HCT116 (cell line): ENCODE data around the gene ZFPL1. TPM values are rescaled to one million over a fixed set of nuclear protein-coding genes. Genes with fewer than 3 reads are reported as not detected.

Experiments
- ATAC-seq: fragments of 200-7000 bp; cut with Tn5 transposase; 2 replicates; pipeline ENCODE4 v1.9.1; 2020; ENCODE audit warnings: mild to moderate bottlenecking, moderate library complexity
- BruUV-seq: library from RNA; stranded (reverse); fragments of 400-500 nt; replicated peaks from 2 replicates; lab custom pipeline; 2021; lab: Mats Ljungman, UMichigan
- CTCF ChIA-PET: fragments of 300-600 bp; sonication (Branson Sonifier 250); formaldehyde crosslinking; loops from one replicate; lab custom pipeline; 2021; ENCODE audit warnings: antibody characterized with exemption; lab: Charles Lee
- POLR2A ChIA-PET: fragments of 300-600, 350-600 bp; sonication (Branson Sonifier 250); formaldehyde crosslinking; loops from one replicate; lab custom pipeline; 2021; ENCODE audit warnings: antibody characterized with exemption; lab: Charles Lee
- RAD21 ChIA-PET, 2 experiments: fragments of 300-600 bp; sonication (Branson Sonifier 250); formaldehyde crosslinking; loops; one replicate each; lab custom pipeline; 2023; ENCODE audit warnings: low total read pairs in 2 of 2; ENCODE audit not compliant: uncharacterized antibody in 2 of 2, unreplicated experiment in 2 of 2, low non-redundant PET in 1 of 2; lab: Charles Lee
- DNase-seq: peaks from one replicate; pipeline ENCODE4 v3.0.0-alpha.2; 2010; ENCODE audit warnings: low read depth, low spot score
- H2AFZ ChIP-seq: fragments of 200-600 bp; shearing (Covaris generic), sonication (generic); 2 replicates; pipeline ENCODE4 v1.6.1; 2017; ENCODE audit warnings: low read depth, mixed run types, mixed read lengths, antibody characterized with exemption, low read length; ENCODE audit not compliant: poor library complexity, severe bottlenecking
- H3K27ac ChIP-seq: 2 replicates; pipeline ENCODE4 v1.5.1; 2012; ENCODE audit warnings: low read depth, low read length
- H3K27me3 ChIP-seq: fragments of 200-600 bp; sonication (generic); 2 replicates; pipeline ENCODE4 v1.6.1; 2016; ENCODE audit warnings: mixed run types, low read length, mixed read lengths; ENCODE audit not compliant: insufficient read depth
- H3K36me3 ChIP-seq, 2 experiments: fragments of 200-500 bp in 1 of 2; fragments of 200-600 bp in 1 of 2; sonication (Bioruptor generic) in 1 of 2; sonication (generic) in 1 of 2; 2 replicates each; pipeline versions ENCODE4 v1.5.1 to v1.6.1; 2014 to 2016; ENCODE audit warnings: low read length in 2 of 2, inconsistent platforms in 1 of 2, mixed read lengths in 1 of 2, mixed run types in 1 of 2; ENCODE audit not compliant: insufficient read depth in 2 of 2, control insufficient read depth in 1 of 2
- H3K4me1 ChIP-seq, 2 experiments: fragments of 200-600 bp in 1 of 2; sonication (generic) in 1 of 2; 2 replicates each; pipeline versions ENCODE4 v1.5.1 to v1.6.1; 2012 to 2017; ENCODE audit warnings: low read length in 2 of 2, inconsistent platforms in 1 of 2, mild to moderate bottlenecking in 1 of 2, mixed read lengths in 1 of 2, mixed run types in 1 of 2, moderate library complexity in 1 of 2; ENCODE audit not compliant: insufficient read depth in 2 of 2, control insufficient read depth in 1 of 2
- H3K4me2 ChIP-seq: fragments of 200-600 bp; sonication (generic); 2 replicates; pipeline ENCODE4 v1.6.1; 2017; ENCODE audit warnings: mixed run types, low read length, mixed read lengths
- H3K4me3 ChIP-seq, 2 experiments: fragments of 200-600 bp in 1 of 2; sonication (generic) in 1 of 2; replicated peaks in 1 of 2; 2 replicates each; pipeline ENCODE4 v1.5.1; 2011 to 2016; ENCODE audit warnings: low read length in 2 of 2, control low read depth in 1 of 2, low read depth in 1 of 2, mild to moderate bottlenecking in 1 of 2, mixed read lengths in 1 of 2, mixed run types in 1 of 2
- H3K79me2 ChIP-seq: fragments of 200-600 bp; sonication (generic); 2 replicates; pipeline ENCODE4 v1.6.1; 2017; ENCODE audit warnings: mild to moderate bottlenecking, mixed run types, low read length, moderate library complexity, mixed read lengths; ENCODE audit not compliant: insufficient read depth
- H3K9ac ChIP-seq: fragments of 200-600 bp; sonication (generic); 2 replicates; pipeline ENCODE4 v1.6.1; 2016; ENCODE audit warnings: low read length, mixed read lengths
- H3K9me2 ChIP-seq: fragments of 200-600 bp; sonication (generic), shearing (Covaris generic); 2 replicates; pipeline ENCODE4 v1.6.1; 2017; ENCODE audit warnings: mixed run types, mild to moderate bottlenecking, moderate library complexity; ENCODE audit not compliant: insufficient read depth
- H3K9me3 ChIP-seq, 2 experiments: fragments of 200-500 bp in 1 of 2; fragments of 200-600 bp in 1 of 2; sonication (Bioruptor generic) in 1 of 2; sonication (generic) in 1 of 2; 2 replicates each; pipeline ENCODE4 v1.6.1; 2014 to 2017; ENCODE audit warnings: low read length in 2 of 2, mixed read lengths in 2 of 2, inconsistent platforms in 1 of 2, low read depth in 1 of 2, mild to moderate bottlenecking in 1 of 2, mixed run types in 1 of 2, moderate library complexity in 1 of 2; ENCODE audit not compliant: control insufficient read depth in 1 of 2, insufficient read depth in 1 of 2
- H4K20me1 ChIP-seq: fragments of 200-600 bp; sonication (generic), shearing (Covaris generic); 2 replicates; pipeline ENCODE4 v1.6.1; 2017; ENCODE audit warnings: mixed run types, mild to moderate bottlenecking, moderate library complexity; ENCODE audit not compliant: insufficient read depth
- ATF3 ChIP-seq: IDR thresholded peaks from 2 replicates; pipeline ENCODE4 v1.6.1; 2012
- CBX3 ChIP-seq: IDR thresholded peaks from 2 replicates; pipeline ENCODE4 v1.6.1; 2012; ENCODE audit warnings: low read depth
- ELF1 ChIP-seq: IDR thresholded peaks from 2 replicates; pipeline ENCODE4 v1.6.1; 2012; ENCODE audit warnings: low read depth, borderline replicate concordance
- EZH2 ChIP-seq: fragments of 200-600 bp; sonication (generic); IDR thresholded peaks from 2 replicates; pipeline ENCODE4 v1.6.1; 2017; ENCODE audit warnings: antibody characterized with exemption, mixed run types
- JUND ChIP-seq: IDR thresholded peaks from 2 replicates; pipeline ENCODE4 v1.6.1; 2012
- POLR2A ChIP-seq: IDR thresholded peaks from 2 replicates; pipeline ENCODE4 v1.7.0; 2011; ENCODE audit warnings: borderline replicate concordance; ENCODE audit not compliant: insufficient read depth, insufficient read length; ENCODE audit errors: extremely low read depth
- POLR2AphosphoS5 ChIP-seq: IDR thresholded peaks from 2 replicates; pipeline ENCODE4 v1.6.1; 2011; ENCODE audit warnings: mild to moderate bottlenecking, low read depth, low read length, moderate library complexity
- RAD21 ChIP-seq: IDR thresholded peaks from 2 replicates; pipeline ENCODE4 v1.6.1; 2012; ENCODE audit warnings: low read depth, mild to moderate bottlenecking
- SIN3A ChIP-seq: IDR thresholded peaks from 2 replicates; pipeline ENCODE4 v1.6.1; 2012; ENCODE audit warnings: low read depth
- SP1 ChIP-seq: IDR thresholded peaks from 2 replicates; pipeline ENCODE4 v1.6.1; 2012; ENCODE audit warnings: low read depth
- SRF ChIP-seq: IDR thresholded peaks from 2 replicates; pipeline ENCODE4 v1.6.1; 2012; ENCODE audit warnings: low read depth
- YY1 ChIP-seq: IDR thresholded peaks from 2 replicates; pipeline ENCODE4 v1.6.1; 2011; ENCODE audit warnings: low read length, low read depth, moderate library complexity, mild to moderate bottlenecking; ENCODE audit not compliant: insufficient replicate concordance; ENCODE audit errors: extremely low read depth
- ZBTB33 ChIP-seq: IDR thresholded peaks from 2 replicates; pipeline ENCODE4 v1.6.1; 2011; ENCODE audit warnings: mild to moderate bottlenecking, low read length, moderate library complexity; ENCODE audit not compliant: insufficient replicate concordance; ENCODE audit errors: extremely low read depth
- ZNF274 ChIP-seq: fragments of 200-500 bp; sonication (Bioruptor generic); IDR thresholded peaks from 2 replicates; pipeline ENCODE4 v1.6.1; 2014; ENCODE audit warnings: mild to moderate bottlenecking, low read depth, low read length, inconsistent platforms
- intact Hi-C: fragments of 100-400 bp; cut with micrococcal nuclease; formaldehyde crosslinking; loops from 2 replicates; pipeline ENCODE4 v1.10.0; 2022
- total RNA-seq: library from RNA; stranded (reverse); gene quantifications from one replicate; pipeline ENCODE4 v1.2.1, GENCODE V29; 2021; ENCODE audit not compliant: unreplicated experiment
- TF ChIP-seq, protein P1 (sequence below), 3 experiments: fragments of 200-600 bp in 1 of 3; sonication (generic) in 1 of 3; IDR thresholded peaks in 2 of 3; conservative IDR thresholded peaks in 1 of 3; 2 replicates each; pipeline ENCODE4 v1.5.1; 2012 to 2017; ENCODE audit warnings: low read depth in 2 of 3, low read length in 2 of 3, antibody characterized with exemption in 1 of 3, borderline replicate concordance in 1 of 3, control low read depth in 1 of 3, mild to moderate bottlenecking in 1 of 3, mixed read lengths in 1 of 3, mixed run types in 1 of 3, moderate library complexity in 1 of 3; ENCODE audit not compliant: insufficient read depth in 1 of 3

ZFPL1 gene
- total RNA-seq, 1 experiment from 2014 or later = 35.3 TPM

- intact Hi-C loops = loop anchor here (1.0 kb wide), 1 partner anchor 11 kb away; the partner anchor contains the start of genes FAU and MRPL49
- H3K4me2 ChIP-seq = peak overlapping the region; percentile 95
- POLR2A ChIA-PET = interaction anchor here (0.8 to 4.1 kb wide), 3 partner anchors 11 to 48 kb away, joined by 3 to 52 read pairs (median 12); partner anchors contain the start of genes FAU, MRPL49 and TM7SF2
- peaks cover 27% of the 10 kb centered on the region for H3K79me2 ChIP-seq
- H3K9ac ChIP-seq = peak overlapping the region; percentile 89
- no peaks in the 10 kb centered on the region for H3K9me2 ChIP-seq
- peak; percentile 75 for TF ChIP-seq POLR2AphosphoS5
- no peak for TF ChIP-seq SIN3A
- H3K27ac ChIP-seq = peak overlapping the region; percentile 89
- DNase-seq (peak; percentile 64), ATAC-seq (peak; percentile 62)
- RAD21 ChIA-PET = no interaction called here
- H3K4me3 ChIP-seq = peak overlapping the region; percentile 81 to 98
- H3K9me3 ChIP-seq = no peaks in the 10 kb centered on the region
- BruUV-seq = no TSS peak
- no peak overlapping the region for H2AFZ ChIP-seq
- peaks cover 14 to 39% of the 10 kb centered on the region in 2 experiments; a peak in 3 of 4 replicates for H3K36me3 ChIP-seq
- no peaks in the 10 kb centered on the region for H4K20me1 ChIP-seq
- CTCF ChIA-PET = no interaction called here
- peaks cover 9 to 28% of the 10 kb centered on the region in 2 experiments; a peak in 3 of 4 replicates for H3K4me1 ChIP-seq
- no peaks in the 10 kb centered on the region for H3K27me3 ChIP-seq
Measured at GRCh38 chr11:65132988-65133700, 49.1 kb downstream of the ZFPL1 start.

DNA sequence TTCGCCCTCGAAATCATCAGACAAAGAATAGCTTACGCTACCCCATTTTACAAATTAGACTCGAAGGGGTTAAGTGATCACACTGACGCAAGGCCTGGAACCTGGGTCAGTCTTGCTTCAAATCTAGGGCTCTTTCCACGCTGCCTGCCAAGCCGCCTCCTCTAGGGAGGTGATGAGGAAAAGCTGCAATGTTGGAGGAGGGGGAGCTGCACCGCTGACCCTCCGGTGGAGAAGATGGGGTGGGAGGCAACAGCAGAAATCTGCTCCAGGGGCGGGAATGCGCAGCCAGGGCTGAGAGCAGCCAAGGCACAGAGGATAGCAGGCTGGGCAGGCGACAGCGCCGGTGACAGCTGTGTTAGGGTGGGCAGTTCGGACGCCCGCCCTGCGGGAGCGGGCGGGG lies 49.7 kb downstream of the ZFPL1 start:
- peak overlapping the region; percentile 95 for H3K4me2 ChIP-seq
- POLR2A ChIA-PET = interaction anchor here (0.8 to 4.1 kb wide), 3 partner anchors 12 to 47 kb away, joined by 3 to 52 read pairs (median 12); partner anchors contain the start of genes FAU, MRPL49 and TM7SF2
- intact Hi-C loops = loop anchor here (1.0 to 2.0 kb wide), 2 partner anchors 11 to 47 kb away; partner anchors contain the start of genes CAPN1, FAU and MRPL49
- H3K4me3 ChIP-seq = peak overlapping the region; percentile 81 to 98
- ATAC-seq (no peak), DNase-seq (no peak)
- H3K9me3 ChIP-seq = no peaks in the 10 kb centered on the region
- RAD21 ChIA-PET = no interaction called here
- H3K9me2 ChIP-seq = no peaks in the 10 kb centered on the region
- H3K36me3 ChIP-seq = peaks cover 14 to 36% of the 10 kb centered on the region in 2 experiments; a peak in 3 of 4 replicates
- peaks cover 27% of the 10 kb centered on the region for H3K79me2 ChIP-seq
- CTCF ChIA-PET = no interaction called here
- H3K4me1 ChIP-seq = peaks cover 9 to 28% of the 10 kb centered on the region in 2 experiments; a peak in 3 of 4 replicates
- peak overlapping the region; percentile 89 for H3K27ac ChIP-seq
- no peaks in the 10 kb centered on the region for H3K27me3 ChIP-seq
- BruUV-seq = no TSS peak
- H3K9ac ChIP-seq = peak overlapping the region; percentile 89
- H4K20me1 ChIP-seq = no peaks in the 10 kb centered on the region
- H2AFZ ChIP-seq = no peak overlapping the region
- TF ChIP-seq YY1 (no peak), CBX3 (no peak), EZH2 (no peak), ZNF274 (no peak), ELF1 (no peak), SIN3A (no peak), SP1 (no peak), POLR2A (no peak), RAD21 (no peak), POLR2AphosphoS5 (no peak), SRF (no peak), ZBTB33 (no peak), JUND (no peak), ATF3 (no peak)
- TF ChIP-seq, protein P1, sequence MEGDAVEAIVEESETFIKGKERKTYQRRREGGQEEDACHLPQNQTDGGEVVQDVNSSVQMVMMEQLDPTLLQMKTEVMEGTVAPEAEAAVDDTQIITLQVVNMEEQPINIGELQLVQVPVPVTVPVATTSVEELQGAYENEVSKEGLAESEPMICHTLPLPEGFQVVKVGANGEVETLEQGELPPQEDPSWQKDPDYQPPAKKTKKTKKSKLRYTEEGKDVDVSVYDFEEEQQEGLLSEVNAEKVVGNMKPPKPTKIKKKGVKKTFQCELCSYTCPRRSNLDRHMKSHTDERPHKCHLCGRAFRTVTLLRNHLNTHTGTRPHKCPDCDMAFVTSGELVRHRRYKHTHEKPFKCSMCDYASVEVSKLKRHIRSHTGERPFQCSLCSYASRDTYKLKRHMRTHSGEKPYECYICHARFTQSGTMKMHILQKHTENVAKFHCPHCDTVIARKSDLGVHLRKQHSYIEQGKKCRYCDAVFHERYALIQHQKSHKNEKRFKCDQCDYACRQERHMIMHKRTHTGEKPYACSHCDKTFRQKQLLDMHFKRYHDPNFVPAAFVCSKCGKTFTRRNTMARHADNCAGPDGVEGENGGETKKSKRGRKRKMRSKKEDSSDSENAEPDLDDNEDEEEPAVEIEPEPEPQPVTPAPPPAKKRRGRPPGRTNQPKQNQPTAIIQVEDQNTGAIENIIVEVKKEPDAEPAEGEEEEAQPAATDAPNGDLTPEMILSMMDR (IDR thresholded peaks at IDR 0.05 in 2 of 3, conservative IDR thresholded peaks at IDR 0.05 in 1 of 3; ENCODE audit: borderline replicate concordance in 1 of 3, insufficient read depth in 1 of 3, low read depth in 2 of 3, low read length in 2 of 3) = no peak
